NB4 (cell line): ENCODE results near the gene FXYD2.

ENCODE experiments used
- POLR2A ChIP-seq: IDR thresholded peaks from 2 replicates; pipeline ENCODE4 v1.6.1; 2011; ENCODE audit warnings: mild to moderate bottlenecking; ENCODE audit not compliant: insufficient read length; ENCODE audit errors: extremely low read depth
- TF ChIP-seq, protein P1 (sequence below): IDR thresholded peaks from one replicate; pipeline ENCODE4 v1.5.1; 2012; ENCODE audit warnings: low read depth, low read length

GRCh38 chr11:117866526-117866925 lies 42.0 kb upstream of the FXYD2 start:
- TF ChIP-seq, protein P1, sequence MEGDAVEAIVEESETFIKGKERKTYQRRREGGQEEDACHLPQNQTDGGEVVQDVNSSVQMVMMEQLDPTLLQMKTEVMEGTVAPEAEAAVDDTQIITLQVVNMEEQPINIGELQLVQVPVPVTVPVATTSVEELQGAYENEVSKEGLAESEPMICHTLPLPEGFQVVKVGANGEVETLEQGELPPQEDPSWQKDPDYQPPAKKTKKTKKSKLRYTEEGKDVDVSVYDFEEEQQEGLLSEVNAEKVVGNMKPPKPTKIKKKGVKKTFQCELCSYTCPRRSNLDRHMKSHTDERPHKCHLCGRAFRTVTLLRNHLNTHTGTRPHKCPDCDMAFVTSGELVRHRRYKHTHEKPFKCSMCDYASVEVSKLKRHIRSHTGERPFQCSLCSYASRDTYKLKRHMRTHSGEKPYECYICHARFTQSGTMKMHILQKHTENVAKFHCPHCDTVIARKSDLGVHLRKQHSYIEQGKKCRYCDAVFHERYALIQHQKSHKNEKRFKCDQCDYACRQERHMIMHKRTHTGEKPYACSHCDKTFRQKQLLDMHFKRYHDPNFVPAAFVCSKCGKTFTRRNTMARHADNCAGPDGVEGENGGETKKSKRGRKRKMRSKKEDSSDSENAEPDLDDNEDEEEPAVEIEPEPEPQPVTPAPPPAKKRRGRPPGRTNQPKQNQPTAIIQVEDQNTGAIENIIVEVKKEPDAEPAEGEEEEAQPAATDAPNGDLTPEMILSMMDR: no peak
- TF ChIP-seq POLR2A: no peak
